SHP77 (cell line): ENCODE measurements around the gene CNTD1.
"Not testable (repeated sequence)": the region's sequence is repeated elsewhere in the genome, so short reads cannot be mapped to it uniquely, and the experiment has no call there.

ENCODE experiments used
- DNase-seq, 2 experiments: peaks; one replicate each; lab custom pipeline; 2025; lab: John Stamatoyannopoulos, UW

The CNTD1 gene, protein sequence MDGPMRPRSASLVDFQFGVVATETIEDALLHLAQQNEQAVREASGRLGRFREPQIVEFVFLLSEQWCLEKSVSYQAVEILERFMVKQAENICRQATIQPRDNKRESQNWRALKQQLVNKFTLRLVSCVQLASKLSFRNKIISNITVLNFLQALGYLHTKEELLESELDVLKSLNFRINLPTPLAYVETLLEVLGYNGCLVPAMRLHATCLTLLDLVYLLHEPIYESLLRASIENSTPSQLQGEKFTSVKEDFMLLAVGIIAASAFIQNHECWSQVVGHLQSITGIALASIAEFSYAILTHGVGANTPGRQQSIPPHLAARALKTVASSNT

DNA sequence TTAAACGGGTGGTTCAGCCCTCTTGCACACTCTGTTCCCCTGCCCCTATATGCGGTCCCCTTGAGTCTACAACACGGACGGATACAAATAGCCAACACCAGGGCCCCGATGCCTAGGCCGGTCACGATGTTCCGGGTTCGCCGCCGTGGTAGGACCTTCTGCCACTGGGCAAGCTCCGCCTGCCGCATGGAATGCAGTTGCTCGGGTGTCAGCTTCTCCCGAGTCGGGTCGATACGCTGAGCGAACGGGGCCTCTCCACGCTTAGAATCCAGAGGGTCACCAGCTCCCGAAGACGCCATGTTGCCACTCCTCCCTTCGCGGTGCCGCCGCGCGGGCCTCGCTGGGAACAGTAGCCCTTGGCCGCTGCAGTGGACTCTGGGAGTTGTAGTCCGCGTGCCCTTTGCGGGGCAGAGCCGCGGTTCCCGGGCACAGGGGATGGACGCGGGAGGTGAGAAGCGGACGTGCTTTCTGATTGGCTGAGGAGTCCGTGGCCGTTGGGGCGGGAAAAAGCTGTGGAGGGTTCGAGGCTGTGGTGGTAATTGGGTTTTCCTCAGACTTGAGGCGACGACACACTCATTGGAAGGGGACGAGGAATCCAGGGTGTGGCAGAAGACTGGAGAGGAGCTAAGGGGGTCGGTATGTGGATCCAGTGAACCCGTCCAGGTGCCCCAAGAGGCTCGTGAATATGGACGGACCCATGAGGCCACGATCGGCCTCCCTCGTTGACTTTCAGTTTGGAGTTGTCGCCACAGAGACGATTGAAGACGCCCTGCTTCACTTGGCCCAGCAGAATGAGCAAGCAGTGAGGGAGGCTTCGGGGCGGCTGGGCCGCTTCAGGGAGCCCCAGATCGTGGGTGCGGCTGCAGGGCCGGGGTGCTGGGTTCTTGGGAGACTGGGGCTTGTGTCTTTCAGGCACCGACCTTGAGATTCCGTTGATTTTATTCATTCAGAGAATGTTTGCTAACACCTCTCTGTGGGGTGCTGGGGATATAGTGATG, at the start of gene CNTD1, which contains the start of gene COA3:
CNTD1 (plus strand) TSS at position 479 of the 998 bp plus-strand sequence; CDS start at position 686, 207 bp downstream.
COA3 (minus strand) TSS at position 322 of the 998 bp plus-strand sequence; CDS start at position 299, 23 bp downstream.
- DNase-seq: peak; percentile 88 to 89

DNA sequence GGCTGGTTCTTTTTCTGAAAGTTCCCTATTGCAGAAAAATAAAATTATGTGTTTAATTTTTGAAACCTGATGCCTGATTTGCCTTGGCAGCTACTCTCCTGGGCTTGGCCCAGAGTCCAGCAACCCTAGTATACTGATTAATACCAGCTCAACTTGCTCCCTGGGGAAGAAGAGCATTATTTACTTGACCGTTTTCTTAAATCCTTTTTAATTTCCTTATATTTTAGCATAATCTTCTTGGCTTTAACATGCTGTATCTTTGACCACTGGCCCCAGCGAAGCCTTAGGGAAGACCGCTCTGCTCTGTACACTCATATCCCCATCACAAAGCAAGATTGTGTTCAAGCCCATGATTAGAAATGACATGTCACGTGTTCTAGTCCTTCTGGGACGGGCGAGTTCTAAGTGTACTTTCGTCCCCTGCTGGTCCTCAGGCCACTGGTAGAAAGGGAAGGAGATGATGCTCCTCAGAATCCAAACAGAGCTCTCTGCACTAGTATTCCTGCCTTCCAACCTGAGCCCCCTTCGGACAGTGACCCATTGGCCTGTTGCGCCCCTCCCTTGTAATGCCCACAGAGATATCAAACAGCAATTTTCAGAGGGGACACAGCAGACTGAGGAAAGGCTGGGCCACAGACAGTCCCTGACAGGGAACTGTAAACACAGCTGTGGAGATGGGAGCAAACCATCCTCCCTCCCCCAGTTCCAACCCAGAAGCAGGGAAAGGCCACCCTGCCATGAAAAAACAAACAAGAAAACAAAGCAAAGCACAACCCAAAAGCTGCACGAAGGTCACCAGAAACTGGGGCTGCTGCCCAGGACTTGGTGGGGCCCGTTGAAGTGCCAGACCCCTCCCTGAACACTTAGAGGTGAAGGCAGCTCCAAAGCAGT, 49.5 kb upstream of the CNTD1 start:
- DNase-seq: peak in 1 of 2 experiments; percentile 11

DNA sequence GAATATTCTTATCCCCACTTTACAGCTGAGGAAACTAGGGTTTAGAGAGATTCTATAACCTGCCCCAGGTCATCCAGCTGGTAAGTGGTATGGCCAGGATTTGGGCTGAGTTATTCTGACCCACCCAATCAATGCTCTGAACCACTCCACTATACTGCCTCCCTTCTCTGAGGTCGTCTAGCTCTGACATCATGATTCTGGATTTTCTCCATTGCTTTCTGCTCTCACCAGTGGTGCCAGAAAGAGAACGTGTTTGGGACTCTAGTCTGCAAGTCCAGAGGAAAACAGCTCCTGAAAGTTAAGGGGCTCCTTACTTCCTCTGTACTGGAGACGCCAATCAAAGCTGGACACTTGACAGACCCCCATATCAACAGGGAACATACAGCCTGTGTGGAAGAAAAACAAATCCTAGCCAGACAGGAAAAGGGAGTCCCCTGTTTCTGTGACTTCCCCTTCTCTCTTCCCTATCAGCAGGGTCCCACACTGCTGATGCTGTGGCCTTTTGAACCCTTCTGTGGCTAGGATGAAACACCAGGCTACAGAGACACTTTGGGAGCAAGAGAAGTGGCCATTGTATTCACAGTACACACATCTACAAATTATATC, 47.8 kb upstream of the CNTD1 start:
- DNase-seq: no peak

DNA sequence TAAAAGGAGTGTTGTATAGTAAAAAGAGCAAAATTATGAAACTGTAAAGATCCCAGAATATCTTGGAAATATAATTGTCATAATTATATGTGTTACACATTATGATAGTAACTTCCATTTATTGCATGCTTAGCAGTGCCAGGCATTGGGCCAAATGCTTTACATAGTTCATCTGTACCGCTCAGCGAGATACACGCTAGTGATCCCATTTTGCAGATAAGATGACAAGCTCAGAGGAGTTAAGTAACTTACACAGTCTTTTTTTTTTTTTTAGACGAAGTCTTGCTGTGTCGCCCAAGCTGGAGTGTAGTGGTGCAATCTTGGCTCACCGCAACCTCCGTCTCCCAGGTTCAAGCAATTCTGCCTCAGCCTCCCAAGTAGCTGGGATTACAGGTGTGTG, 47.0 kb upstream of the CNTD1 start:
- no peak for DNase-seq

DNA sequence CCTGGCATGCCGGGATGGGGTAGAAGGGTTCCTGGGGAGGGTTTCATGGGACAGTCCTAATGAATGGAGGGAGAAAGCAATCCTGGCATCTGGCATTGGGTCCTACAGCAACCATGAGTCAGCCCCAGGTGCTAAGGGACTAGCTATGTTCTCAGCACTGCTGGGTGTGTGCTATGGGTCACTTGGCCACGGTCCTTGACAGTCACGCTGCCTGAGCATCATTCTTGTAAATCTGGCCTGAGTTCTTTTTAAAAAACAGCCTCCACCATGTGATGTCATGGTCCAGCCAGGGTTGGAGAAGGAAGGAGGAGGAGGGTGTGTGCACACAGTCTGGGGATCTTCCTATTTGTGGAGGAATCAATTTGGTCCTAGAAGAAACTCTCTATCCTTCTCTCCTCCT, 43.9 kb upstream of the CNTD1 start:
- peak in 1 of 2 experiments; percentile 19 for DNase-seq

DNA sequence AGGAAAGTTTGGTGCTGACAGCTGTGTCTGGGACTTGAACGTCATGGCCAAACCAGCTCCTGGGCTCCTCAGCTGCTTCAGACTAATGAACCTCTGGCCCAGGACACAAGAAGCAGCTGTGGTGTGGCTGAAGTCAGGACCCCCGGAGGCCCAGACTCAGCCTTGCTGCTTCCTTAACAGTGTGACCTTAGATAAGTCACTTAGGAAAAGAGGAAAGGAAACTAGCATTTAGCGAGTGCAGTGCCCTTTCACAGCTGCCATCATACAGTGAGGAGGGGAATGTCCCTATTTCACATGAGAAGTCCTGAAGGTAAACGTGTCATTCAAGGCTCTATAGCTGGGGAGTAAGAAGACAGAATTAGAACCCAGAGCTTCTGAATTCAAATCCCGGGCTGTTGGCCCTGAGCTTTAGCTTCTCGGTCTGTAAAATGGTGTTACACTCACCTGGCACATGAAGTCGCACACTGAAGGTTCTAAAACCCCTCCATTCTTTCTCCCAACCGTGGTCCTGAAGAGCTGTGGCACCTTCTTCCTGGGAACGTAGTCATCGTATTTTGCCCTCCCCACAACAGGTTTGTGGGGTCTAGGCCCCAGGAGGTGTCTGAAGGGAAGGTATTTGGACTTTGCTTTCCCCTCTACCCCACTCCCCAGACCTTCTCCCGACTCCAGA, 38.5 kb upstream of the CNTD1 start:
- no peak for DNase-seq

DNA sequence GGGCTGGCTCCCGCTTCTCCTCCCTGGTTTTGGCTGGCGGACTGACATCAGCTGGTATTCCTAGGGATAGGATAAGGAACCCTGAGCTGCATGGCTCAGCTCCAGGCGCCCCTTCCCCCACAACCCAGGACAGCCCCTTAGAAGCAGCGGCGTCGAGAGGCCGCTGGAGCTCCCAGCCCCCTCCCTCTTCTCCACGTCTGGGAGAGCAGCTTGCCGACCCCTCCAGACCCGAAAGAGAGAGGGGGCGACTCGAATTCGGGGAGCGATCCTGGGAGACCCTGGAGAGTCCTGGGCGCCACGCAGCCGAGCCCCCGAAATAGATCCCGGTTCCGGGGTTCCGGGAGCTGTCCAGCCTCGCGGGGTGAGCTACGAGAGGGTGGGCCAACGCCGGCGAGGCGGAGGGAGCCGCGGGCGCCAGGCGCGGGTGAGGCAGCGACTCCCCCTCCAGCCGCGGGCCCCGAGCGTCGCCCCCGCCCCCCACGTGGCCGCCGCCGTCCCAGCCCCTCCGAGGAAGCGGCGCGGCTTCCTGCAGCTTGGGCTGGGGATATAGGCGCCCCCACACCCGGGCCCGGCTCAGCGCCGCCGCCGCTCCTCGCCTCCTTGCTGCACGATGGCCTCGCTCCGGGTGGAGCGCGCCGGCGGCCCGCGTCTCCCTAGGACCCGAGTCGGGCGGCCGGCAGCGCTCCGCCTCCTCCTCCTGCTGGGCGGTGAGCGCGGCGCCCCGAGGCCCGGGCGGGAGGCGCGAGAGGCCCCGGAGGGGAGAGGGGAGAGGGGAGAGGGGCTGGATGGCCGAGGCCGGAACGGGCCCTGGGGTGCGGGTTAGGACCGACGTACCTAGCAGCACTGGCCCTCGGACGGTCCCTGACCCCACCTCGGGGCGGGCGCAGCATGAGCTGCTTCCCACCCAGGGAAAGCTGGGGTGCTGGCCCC, 37.7 kb upstream of the CNTD1 start, which contains the start of gene RAMP2:
RAMP2 (plus strand) TSS at position 576 of the 930 bp plus-strand sequence; CDS start at position 611, 35 bp downstream.
- no peak for DNase-seq

DNA sequence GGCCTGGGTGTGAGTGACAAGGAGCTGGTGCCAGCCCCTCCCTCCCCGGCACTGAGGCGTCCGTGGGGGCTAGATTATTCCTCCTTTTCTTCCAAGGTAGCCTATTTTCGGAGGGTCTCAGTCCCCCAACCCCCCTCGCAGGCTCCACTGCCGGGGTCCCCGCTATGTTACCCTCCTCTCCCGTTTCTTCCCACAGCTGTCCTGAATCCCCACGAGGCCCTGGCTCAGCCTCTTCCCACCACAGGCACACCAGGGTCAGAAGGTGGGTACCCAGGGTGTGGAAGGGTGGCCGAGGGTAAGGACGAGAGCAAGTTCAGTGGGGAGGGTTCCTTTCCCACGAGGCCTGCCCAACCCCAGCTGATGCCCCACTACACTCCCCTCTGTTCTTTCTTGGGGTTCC, 37.0 kb upstream of the CNTD1 start:
- no peak for DNase-seq

DNA sequence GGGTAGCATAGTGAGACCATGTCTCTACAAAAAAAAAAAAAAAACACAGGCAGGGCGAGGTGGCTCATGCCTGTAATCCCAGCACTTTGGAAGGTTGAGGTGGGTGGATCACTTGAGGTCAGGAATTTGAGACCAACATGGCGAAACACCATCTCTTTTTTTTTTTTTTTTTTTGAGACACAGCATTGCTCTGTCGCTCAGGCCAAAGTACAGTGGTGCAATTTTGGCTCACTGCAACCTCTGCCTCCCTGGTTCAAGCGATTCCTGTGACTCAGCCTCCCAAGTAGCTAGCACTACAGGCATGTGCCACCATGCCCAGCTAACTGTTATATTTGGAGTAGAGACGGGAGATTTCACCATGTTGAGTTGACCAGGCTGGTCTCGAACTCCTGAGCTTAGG, 32.5 kb upstream of the CNTD1 start:
- DNase-seq: no peak

DNA sequence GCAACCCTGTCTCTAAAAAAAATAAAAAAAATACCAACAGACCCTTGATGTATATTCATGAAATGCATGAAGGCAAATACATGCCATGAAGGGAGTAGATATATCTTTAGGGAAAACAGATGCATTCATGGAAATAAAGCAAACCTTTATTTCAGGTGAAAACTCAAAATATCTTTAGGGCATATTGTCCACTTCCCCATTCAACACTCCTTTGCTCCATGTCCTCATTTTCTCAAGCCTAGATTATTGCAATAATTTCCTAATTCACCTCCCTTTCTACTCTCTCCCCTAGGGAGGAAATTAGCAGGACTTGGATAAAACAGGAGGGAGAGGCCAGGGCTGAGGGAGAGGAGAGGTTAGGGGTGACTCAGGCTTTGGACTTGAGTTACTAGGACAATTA, 31.1 kb upstream of the CNTD1 start:
- no peak for DNase-seq

DNA sequence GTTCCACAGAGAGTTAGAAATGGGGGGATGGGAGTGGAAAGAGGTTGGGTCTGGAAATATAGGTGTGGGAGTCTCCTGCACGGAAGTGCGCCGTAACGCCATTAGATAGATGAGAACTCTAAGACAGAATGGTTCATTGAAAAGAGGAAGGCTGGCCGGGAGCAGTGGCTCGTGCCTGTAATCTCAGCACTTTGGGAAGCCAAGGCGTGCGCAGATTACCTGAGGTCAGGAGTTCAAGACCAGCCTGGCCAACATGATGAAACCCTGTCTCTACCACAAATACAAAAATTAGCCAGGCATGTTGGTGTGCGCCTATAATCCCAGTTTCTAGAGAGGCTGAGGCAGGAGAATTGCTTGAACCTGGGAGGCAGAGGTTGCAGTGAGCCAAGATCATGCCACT, 30.7 kb upstream of the CNTD1 start:
- not testable (repeated sequence) for DNase-seq

DNA sequence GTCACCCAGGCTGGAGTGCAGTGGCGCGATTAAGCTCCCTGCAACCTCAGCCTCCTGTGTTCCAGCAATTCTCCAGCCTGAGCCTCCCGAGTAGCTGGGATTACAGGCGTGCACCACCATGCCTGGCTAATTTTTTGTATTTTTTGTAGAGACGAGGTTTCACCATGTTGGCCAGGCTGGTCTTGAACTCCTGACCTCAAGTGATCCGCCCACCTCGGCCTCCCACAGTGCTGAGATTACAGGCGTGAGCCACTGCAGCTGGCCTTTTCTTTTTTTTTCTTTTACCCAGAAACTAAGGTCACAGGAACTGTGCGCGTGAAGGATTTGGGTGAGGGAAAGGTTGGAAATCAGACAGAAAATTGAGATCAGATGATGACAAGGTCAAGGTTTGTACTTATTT, 28.7 kb upstream of the CNTD1 start:
- not testable (repeated sequence) for DNase-seq

DNA sequence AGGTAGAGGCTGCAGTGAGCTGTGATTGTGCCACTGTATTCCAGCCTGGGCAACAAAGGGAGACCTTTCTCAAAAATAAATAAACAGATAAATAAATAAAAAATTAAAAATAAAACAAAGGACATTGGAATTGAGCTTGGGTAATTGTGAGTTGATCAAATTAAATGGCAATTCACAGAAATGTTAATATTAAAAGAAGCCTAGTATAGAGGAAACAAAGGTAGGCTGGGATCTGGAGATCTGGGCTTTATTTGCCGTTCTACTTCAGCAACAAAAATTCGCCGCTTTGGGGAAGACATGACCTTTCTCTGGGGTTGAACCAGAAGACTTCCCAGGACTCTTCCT, 25.7 kb upstream of the CNTD1 start:
- DNase-seq: no peak

DNA sequence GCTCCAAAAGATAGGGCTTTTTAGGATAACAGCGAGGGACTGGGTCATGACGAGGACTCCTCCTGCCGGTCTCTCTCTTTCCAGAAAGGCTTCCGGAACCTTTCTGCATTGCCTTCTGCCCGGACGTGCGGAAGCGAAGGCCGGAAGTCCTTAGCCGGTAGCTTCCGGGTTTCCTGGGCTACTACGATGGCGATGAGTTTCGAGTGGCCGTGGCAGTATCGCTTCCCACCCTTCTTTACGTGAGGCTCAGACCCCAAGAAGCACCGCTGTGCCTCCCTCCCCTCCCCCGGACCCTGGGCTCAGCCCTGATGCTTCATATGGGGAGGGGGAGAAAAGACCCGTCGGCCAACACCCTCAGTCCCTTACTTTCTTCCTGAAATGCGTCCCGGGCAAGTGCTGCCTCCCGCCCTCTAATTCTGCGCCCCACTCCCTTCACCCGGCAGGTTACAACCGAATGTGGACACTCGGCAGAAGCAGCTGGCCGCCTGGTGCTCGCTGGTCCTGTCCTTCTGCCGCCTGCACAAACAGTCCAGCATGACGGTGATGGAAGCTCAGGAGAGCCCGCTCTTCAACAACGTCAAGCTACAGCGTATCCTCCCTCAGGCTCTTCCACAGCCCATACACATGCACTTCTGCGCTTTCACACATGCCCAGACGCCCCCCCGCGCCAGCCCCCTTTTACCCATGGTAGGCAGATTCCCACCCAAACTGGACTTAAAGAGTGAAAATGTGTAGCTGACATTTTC, 25.2 kb upstream of the CNTD1 start, which contains the start of gene VPS25:
VPS25 (plus strand) TSS at position 160 of the 746 bp plus-strand sequence; CDS start at position 187, 27 bp downstream.
- peak; percentile 69 to 83 for DNase-seq

DNA sequence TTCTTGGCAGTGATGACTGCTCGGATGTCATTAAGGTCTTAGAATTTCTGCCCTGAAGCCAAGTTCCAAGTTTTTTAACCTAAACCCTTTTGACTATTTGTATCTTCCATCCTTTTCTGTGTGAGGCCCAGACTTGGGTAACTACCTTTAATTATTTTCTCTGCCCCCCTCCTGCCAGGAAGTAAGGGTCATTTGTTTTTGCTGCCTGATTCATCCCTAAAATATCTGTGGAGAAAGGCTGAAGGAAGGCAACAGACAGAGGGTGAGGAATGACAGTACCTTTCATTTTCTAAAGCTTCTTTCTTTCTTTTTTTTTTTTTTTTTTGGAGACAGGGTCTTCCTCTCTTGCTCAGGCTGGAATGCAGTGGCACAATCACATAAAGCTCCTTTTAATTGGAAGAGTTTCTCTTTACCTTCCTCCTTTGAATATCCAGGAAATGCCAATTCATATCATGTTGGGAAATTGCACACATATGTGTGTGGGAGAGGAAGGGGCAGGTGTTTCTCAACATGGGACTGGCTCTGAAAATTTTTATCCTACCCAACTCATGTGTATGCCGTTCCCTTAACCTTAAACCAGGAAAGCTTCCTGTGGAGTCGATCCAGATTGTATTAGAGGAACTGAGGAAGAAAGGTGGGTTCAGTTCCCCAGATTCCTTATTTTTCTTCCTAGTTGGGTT, 24.5 kb upstream of the CNTD1 start:
- no peak for DNase-seq

DNA sequence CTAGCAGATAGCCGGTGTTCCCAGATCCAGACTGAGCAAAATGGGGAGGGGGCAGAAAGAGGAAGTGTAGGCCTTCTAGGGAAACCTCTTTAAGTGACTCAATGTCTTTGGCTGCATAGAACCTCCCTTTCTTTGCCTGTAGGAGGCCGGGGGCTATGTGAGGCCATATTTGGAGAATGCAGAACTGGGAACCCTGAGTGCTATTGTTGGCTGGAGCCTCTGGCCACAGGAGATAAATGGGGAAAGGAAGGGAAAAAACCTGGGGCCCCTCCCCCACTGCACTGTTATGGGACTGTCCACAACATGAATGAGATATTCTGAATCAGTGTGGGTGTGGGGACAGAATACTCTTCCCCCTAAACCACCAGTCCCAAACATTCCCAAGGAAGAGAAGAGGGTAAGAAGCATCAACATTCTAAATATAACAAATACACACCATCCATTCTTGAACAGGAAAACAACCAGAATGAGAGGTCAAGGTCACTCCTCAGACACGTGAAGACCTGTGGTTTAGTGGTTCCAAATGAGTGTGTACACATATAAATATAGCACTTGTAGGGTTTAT, 23.0 kb upstream of the CNTD1 start:
- DNase-seq: no peak

DNA sequence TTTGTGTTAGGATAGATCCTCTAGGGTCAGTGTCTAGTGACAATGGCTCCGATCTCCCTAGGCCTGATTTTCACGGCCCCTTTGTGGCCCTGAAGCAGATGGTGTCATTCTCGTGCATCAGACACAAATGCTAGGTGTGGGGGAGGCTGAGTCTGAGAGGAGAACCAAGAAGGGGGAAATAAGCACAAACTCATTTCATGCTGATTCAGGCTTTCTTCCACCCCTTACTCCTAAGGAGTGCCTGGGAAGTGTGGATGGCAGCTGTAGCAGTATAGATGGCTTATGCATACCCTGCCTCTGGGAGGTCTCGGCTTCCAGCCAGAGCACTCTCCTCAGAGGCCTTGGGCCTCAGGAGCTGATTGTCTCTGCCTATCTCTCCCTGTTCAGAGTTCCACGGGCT, 20.1 kb upstream of the CNTD1 start:
- no peak for DNase-seq
